ENCODE measurements around the gene ANGPTL8.

The ANGPTL8 gene

GRCh38 chr19:11238041-11238440, 1.4 kb upstream of the ANGPTL8 start:
- DNase-seq, result no peak

- DNase-seq, result no peak
These were observed 540 bp upstream of the ANGPTL8 start for GRCh38 chr19:11238781-11239376.

- DNase-seq, result no peak
These were observed 607 bp downstream of the ANGPTL8 start for GRCh38 chr19:11240008-11240444.

GRCh38 chr19:11242025-11242424, 2.6 kb downstream of the ANGPTL8 start:
- no peak for DNase-seq

- no peak for DNase-seq
These were observed 3.7 kb downstream of the ANGPTL8 start for GRCh38 chr19:11242864-11243797.

GRCh38 chr19:11243798-11244169, 4.4 kb downstream of the ANGPTL8 start:
- no peak for DNase-seq

DNA sequence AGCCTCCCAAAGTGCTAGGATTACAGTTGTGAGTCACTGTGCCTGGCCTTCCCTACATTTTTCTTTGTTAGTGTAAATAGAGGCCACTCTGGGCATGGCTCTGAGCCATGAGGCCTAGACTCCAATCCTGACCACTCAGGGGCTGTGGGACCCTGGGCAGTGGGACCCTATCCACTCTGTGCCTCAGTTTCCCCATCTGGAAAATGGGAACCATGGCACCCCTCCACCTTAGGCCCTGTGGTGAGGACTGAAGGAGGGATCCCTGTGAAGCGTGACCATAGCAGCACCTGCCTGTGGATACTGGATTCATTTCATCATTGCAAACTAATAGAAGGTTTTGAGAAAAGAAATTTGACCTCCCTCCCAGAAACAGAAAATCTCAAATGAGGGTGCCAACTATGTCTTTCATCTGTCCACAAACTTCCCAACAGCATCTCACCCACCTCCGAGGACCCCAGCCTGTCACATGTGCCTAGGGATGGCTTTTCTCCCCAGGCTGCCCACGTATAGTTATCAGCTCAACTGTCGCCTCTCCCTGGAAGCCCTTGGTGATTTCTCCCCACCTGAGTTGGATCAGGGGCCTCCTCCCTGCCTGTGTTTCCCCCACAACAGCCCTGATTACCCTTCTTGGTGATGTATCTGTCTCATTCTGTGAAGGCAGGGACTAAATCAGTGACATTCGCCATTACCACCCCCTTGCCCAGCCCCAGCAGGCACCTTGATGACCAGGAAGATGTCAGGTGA, 5.6 kb downstream of the ANGPTL8 start:
- no peak for DNase-seq

GRCh38 chr19:11246941-11247340, 7.5 kb downstream of the ANGPTL8 start:
- no peak for DNase-seq

GRCh38 chr19:11247391-11247790, 8.0 kb downstream of the ANGPTL8 start:
- DNase-seq, result no peak

DNA sequence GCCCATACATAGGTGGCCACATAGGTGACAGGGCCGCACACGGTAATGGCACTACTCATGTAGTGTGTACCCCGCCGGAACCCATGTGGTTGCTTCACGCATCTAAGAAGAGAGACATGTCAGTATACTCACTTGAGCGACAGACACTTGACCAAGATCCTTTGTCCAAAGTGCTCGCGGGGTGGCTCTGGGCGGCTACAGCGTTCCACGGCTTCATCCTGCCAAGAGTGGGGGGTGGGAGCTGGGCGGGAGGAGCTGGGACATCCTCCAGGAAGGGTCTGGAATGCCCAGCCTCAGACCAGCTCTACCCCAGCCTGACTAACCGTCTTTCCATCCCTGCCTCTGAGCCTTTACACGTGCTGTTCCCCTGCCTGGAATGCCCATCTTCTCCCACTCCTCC, 8.5 kb downstream of the ANGPTL8 start:
- no peak for DNase-seq

- no peak for DNase-seq
These were observed 9.4 kb downstream of the ANGPTL8 start for GRCh38 chr19:11248852-11249251.

DNA sequence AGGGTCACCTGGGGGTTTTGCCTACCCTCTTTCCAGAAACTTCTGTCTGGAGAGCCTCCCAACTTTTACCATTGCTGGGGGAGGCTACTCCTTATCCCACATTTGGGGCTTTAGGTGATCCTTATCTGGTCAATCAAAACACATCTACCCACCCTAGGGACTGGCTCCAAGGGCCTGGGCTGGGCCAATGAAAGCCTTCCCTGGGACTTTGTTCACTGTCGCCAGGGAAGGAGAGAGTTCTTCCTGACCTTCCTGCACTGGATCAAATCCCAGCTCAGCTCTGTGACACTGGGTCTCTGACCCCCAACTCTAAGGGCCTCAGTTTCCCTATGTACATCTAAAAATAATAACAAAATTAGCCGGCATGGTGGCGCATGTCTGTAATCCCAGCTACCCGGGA, 11.8 kb downstream of the ANGPTL8 start:
- DNase-seq, result no peak

DNA sequence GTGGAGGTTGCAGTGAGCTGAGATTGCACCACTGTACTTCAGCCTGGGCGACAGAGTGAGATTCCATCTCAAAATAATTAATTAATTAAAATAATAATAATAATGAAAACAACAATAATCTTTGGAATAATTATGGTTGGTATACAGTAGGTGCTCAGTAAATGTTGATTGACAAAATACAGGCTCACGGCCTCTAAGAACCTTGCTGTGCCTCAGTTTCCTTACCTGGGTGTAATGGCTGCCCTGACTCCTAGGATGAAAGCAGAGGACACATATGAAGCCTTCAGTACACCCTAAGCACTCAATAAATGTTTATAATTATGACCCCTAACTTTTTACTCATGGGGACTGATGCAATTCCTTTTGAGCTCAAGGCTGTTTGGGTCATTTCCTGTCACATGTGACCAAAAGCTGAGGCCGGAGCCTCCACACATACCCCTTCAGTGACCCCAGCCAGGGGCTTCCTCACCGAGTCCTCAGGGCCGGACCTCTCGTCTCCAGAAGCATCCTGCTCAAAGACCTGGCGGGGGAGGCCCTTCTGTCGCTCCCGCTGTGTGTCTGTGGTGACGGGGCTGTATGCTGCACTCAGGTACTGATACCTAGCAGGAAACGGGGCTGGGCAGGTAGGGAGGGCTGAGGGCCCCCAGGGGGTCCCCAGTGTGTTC, 12.4 kb downstream of the ANGPTL8 start:
- no peak for DNase-seq

GRCh38 chr19:11252665-11253355, 13.4 kb downstream of the ANGPTL8 start:
- no peak for DNase-seq

DNA sequence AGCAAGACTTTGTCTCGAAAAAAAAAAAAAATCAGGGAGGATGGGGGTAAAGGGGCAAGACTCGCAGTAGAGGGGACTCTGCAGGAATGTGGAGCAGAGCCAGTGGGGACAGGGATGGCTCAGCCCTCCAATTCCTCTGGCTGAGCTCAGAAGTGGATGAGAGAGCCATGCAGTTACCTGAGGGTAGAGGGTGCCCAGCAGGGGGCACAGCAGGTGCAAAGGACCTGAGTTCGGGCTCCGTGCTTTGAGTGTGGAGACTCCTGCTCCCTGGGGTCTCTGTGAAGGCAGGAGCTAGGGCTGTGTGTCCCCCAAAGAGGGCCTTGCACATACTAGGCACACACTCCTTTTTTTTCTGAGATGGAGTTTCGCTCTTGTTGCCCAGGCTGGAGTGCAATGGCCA, 15.2 kb downstream of the ANGPTL8 start:
- DNase-seq, result no peak

DNA sequence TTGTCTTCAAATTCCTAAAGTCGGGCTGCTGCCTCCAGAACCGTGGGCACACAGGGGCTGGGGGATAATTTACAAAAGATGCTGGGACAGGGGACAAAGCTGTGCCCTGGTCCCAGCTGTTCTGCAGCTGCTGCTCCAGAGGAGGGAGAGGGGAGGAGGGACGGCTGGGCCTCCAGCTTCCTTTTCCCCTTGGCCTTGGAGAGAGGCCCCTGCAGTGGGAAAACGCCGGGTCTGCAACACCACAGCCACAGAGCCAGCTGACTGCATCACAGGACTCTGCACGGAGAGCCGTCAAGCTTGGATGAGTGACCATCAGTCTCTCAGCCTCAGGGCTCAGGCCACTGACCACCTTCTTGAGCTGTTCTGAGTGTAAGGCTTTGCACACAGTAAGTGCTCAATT, 16.8 kb downstream of the ANGPTL8 start:
- DNase-seq, result no peak

- DNase-seq, result no peak
These were observed 18.5 kb downstream of the ANGPTL8 start for GRCh38 chr19:11257846-11258380.

DNA sequence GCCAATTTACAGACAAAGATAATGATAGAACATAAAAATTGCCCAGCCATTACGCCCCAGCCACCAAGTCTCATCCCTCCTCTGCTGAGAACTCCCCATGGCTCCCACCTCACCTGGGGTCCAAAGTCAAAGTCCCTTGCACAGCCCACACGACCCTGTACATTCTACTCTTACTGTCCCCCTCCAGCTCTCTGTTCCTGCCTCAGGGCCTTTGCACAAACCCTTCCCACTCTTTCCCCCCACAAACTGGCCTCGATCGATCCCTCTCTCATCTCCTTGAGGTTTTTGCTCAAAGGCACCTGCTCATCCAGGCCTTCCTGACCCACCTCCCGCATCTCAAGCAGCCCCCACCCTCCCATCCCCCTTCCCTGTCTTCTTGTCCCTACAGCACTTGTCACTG, 21.6 kb downstream of the ANGPTL8 start:
- DNase-seq, result no peak

DNA sequence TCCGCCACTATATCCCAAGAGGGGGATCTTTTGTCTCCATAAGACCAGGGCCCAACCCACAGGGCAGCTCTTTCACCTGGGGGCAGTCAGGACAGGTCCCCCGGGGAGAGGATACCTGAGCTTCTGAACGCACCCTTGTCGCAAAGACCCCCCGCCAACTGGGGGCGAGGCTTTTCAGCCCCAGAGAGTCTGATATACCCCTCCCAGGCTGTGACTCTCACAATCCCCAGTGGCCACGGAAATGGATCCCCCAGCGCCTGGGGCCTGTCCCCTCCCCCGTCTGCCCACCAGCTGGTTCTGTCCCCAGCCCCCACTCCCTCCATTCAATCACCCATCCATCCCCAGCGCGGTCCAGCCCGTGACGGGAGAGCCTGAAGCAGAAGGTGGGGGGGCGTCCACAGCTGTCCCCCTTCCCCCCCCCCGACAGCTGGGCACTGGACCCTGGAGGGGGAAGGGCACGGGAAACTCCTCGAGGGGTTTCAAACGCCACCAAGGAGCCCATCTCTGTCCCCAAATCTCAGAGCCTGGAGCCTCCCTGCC, 22.1 kb downstream of the ANGPTL8 start:
- DNase-seq, result no peak

DNA sequence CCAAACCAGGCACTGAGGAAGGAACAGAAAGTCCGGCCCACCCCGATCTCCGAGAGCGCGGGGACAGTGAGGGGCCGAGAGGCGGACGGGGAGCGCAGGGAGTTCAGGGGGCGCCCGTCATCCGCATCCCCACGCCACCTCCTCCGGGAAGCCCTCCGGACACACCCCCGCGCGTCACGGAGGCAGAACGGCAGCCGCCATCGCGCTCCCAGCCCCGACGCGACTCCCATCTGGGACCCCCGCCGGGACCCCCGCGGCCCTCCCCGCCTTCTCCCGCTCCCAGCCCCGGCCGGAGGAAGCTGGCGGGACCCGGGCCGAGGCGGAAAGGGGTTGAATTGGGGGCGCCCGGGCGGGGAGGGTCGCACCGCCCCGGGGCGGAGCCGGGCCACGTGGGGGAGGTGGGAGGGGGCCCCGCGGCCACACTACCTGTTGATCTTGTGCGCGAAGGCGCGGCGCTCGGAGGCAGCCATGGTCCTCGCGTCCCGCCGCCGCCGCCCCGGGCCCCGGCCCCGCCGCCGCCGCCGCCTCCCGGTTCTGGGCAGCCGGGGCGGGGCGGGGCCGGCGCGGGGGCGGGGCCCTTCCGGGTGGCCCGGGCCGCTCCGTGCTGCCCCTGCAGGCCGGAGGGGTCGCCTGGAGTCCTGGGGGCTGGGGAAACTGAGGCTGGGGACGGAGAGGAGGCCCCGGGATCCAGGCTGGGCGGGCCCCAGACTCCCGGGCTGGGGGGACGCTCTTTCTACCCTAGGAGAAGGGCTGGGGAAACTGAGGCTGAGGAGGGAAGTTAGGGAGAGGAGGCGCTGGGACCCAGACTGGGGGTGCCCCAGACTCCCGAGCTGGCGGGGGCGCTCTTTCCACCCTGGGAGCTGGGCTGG, 22.8 kb downstream of the ANGPTL8 start, which contains the start of gene DOCK6:
Gene DOCK6, minus strand, starts transcription at position 554 of the 869 bp plus-strand sequence. Its CDS starts 84 bp downstream, at position 470.
- no peak for DNase-seq

DNA sequence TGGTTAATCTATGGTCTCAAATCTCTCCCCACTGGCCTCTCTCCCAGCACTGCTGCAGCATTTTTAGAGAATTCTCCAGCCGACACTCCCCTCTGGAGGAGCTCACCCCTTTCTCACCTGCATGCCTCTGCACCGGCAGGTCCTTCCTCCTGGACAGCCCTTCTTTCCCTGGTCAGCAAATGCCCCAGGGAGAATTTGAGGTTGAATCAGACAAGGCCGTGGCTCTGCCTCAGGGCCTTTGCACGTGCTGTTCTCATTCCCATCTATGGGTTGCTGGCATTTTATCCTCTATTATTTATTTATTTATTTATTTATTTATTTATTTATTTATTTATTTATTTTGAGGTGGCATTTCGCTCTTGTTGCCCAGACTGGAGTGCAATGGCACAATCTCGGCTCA, 24.3 kb downstream of the ANGPTL8 start:
- DNase-seq, result no peak

Measured in DMS79 (cell line).